Measurements from ENCODE around the gene HBQ1. TPM values are rescaled to one million over a fixed set of nuclear protein-coding genes. Genes with fewer than 3 reads are reported as not detected.
"Not testable (repeated sequence)": the region's sequence is repeated elsewhere in the genome, so short reads cannot be mapped to it uniquely, and the experiment has no call there.

Gene HBQ1
- total and polyA plus RNA-seq, 4 donors, result 50.9 TPM; not detected in 3

GRCh38 chr16:149024-149660 lies 31.1 kb upstream of the HBQ1 start:
- H3K9ac ChIP-seq (ENCODE audit: low read depth in 1 of 2, low read length in 2 of 2), result no peak overlapping the region
- no peaks in the 10 kb centered on the region for H3K27me3 ChIP-seq (ENCODE audit: control insufficient read depth in 4 of 4, insufficient read depth in 4 of 4, low read length in 3 of 4)
- no peak for TF ChIP-seq FOXA1 (IDR thresholded peaks at IDR 0.05)
- TF ChIP-seq RXRA (IDR thresholded peaks at IDR 0.05), result no peak
- TF ChIP-seq TAF1 (conservative IDR thresholded peaks at IDR 0.05), result no peak
- TF ChIP-seq REST (IDR thresholded peaks at IDR 0.05), result no peak
- TF ChIP-seq NR2F2 (IDR thresholded peaks at IDR 0.05), result no peak
- no peak for TF ChIP-seq JUND (IDR thresholded peaks at IDR 0.05)
- TF ChIP-seq FOXA2 (IDR thresholded peaks at IDR 0.05), result no peak
- no peak for TF ChIP-seq RAD21 (IDR thresholded peaks at IDR 0.05)
- TF ChIP-seq HNF4G (IDR thresholded peaks at IDR 0.05), result no peak
- TF ChIP-seq SP1 (IDR thresholded peaks at IDR 0.05), result no peak
- TF ChIP-seq, protein P1, sequence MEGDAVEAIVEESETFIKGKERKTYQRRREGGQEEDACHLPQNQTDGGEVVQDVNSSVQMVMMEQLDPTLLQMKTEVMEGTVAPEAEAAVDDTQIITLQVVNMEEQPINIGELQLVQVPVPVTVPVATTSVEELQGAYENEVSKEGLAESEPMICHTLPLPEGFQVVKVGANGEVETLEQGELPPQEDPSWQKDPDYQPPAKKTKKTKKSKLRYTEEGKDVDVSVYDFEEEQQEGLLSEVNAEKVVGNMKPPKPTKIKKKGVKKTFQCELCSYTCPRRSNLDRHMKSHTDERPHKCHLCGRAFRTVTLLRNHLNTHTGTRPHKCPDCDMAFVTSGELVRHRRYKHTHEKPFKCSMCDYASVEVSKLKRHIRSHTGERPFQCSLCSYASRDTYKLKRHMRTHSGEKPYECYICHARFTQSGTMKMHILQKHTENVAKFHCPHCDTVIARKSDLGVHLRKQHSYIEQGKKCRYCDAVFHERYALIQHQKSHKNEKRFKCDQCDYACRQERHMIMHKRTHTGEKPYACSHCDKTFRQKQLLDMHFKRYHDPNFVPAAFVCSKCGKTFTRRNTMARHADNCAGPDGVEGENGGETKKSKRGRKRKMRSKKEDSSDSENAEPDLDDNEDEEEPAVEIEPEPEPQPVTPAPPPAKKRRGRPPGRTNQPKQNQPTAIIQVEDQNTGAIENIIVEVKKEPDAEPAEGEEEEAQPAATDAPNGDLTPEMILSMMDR (IDR thresholded peaks at IDR 0.05; ENCODE audit: low read depth, low read length, missing input control), result no peak
- no peak overlapping the region for H3K4me3 ChIP-seq (ENCODE audit: low read depth in 1 of 3, low read length in 3 of 3)
- peaks cover 0 to under 1% (median under 1%) of the 10 kb centered on the region in 4 donors for H3K4me1 ChIP-seq (ENCODE audit: control insufficient read depth in 4 of 4, insufficient read depth in 4 of 4, low read length in 3 of 4)
- no peaks in the 10 kb centered on the region for H3K9me3 ChIP-seq (ENCODE audit: control insufficient read depth in 4 of 4, low read length in 3 of 4)
- no peaks in the 10 kb centered on the region for H3K36me3 ChIP-seq (ENCODE audit: control insufficient read depth in 4 of 4, insufficient read depth in 3 of 4, low read depth in 1 of 4, low read length in 3 of 4)
- H3K27ac ChIP-seq (ENCODE audit: low read depth in 1 of 2, low read length in 2 of 2), result no peak overlapping the region
- WGBS, result 44% methylated on average over 9 of the region's 9 CpGs
- DNase-seq (ENCODE audit: low spot score), result no peak

DNA sequence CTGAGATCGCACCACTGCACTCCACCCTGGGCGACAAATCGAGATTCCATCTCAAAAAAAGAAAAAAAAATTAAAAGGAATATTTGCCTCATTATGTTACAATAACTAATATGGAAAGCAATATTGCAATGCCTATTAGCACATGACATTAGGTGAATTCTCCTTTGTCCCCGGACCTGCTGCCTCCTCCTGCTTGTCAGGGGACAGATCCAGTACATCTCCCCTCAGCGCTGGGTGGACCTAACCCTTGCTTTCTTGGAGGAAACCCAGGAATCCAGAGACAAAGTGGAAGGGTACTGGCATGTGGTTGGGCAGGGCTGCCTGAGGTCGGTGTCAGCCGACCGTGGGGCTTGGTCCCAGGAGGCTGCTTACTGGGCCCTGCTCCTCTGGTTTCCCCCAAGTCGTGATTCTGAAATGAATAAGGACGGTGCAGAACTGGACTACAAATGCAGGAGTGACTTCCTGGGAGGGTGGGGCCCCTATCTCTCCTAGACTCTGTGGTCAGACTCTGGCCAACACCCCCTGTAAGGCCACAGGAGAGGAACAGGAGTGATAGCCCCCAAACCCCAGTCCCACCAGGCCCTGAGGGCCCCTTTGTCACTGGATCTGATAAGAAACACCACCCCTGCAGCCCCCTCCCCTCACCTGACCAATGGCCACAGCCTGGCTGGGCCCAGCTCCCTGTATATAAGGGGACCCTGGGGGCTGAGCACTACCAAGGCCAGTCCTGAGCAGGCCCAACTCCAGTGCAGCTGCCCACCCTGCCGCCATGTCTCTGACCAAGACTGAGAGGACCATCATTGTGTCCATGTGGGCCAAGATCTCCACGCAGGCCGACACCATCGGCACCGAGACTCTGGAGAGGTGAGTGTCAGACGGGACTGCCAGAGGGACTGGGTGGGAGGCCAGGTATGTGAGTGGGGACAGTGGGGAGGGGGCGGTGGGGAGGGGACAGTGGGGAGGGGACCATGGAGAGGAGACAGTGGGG lies 27.8 kb upstream of the HBQ1 start, which contains the start of gene HBZ:
Gene HBZ (plus strand): TSS at position 504 of the 988 bp plus-strand sequence. CDS start 266 bp downstream, at position 770.
- Histone ChIP-seq H3K9me3 (ENCODE audit: control insufficient read depth in 4 of 4, low read length in 3 of 4) (no peaks in the 10 kb centered on the region), H3K4me1 (ENCODE audit: control insufficient read depth in 4 of 4, insufficient read depth in 4 of 4, low read length in 3 of 4) (peaks cover 0 to 9% (median 5%) of the 10 kb centered on the region in 4 donors), H3K36me3 (ENCODE audit: control insufficient read depth in 4 of 4, insufficient read depth in 3 of 4, low read depth in 1 of 4, low read length in 3 of 4) (no peaks in the 10 kb centered on the region), H3K9ac (ENCODE audit: low read depth in 1 of 2, low read length in 2 of 2) (no peak within 1 kb of the TSS), H3K27me3 (ENCODE audit: control insufficient read depth in 4 of 4, insufficient read depth in 4 of 4, low read length in 3 of 4) (peaks cover 0 to 2% (median 0%) of the 10 kb centered on the region in 4 donors), H3K4me3 (ENCODE audit: low read depth in 1 of 3, low read length in 3 of 3) (no peak within 1 kb of the TSS), H3K27ac (ENCODE audit: low read depth in 1 of 2, low read length in 2 of 2) (no peak within 1 kb of the TSS)
- WGBS, result 84% methylated on average over 17 of the region's 17 CpGs
- no peak for DNase-seq (ENCODE audit: low spot score)
- TF ChIP-seq FOXA1 (IDR thresholded peaks at IDR 0.05), result no peak
- TF ChIP-seq YY1 (IDR thresholded peaks at IDR 0.05), result no peak

DNA sequence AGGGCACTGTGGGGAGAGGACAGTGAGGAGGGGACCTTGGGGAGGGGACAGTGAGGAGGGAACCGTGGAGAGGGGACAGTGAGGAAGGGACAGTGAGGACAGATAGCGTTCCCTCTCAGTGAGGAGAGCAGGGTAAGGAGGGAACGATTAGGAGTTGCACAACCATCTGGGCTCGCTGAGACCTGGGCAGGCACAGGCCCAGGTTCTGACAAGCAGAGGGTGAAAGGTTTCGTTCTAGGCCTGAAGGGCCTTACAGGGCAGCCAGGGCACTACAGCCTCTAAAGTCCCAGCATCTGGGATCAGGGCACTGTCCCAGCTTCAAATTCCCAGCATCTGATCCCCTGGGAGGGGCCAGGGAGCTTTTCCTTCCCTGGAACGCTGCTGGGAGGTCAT lies 27.1 kb upstream of the HBQ1 start:
- not testable (repeated sequence) for H3K27me3 ChIP-seq (ENCODE audit: control insufficient read depth in 4 of 4, insufficient read depth in 4 of 4, low read length in 3 of 4); H3K36me3 ChIP-seq (ENCODE audit: control insufficient read depth in 4 of 4, insufficient read depth in 3 of 4, low read depth in 1 of 4, low read length in 3 of 4); H3K9ac ChIP-seq (ENCODE audit: low read depth in 1 of 2, low read length in 2 of 2); H3K4me3 ChIP-seq (ENCODE audit: low read depth in 1 of 3, low read length in 3 of 3); H3K4me1 ChIP-seq (ENCODE audit: control insufficient read depth in 4 of 4, insufficient read depth in 4 of 4, low read length in 3 of 4); DNase-seq (ENCODE audit: low spot score); H3K27ac ChIP-seq (ENCODE audit: low read depth in 1 of 2, low read length in 2 of 2); H3K9me3 ChIP-seq (ENCODE audit: control insufficient read depth in 4 of 4, low read length in 3 of 4)
- 31% methylated on average over 4 of the region's 6 CpGs for WGBS

- H3K4me1 ChIP-seq (ENCODE audit: control insufficient read depth in 4 of 4, insufficient read depth in 4 of 4, low read length in 3 of 4); H3K27me3 ChIP-seq (ENCODE audit: control insufficient read depth in 4 of 4, insufficient read depth in 4 of 4, low read length in 3 of 4); H3K27ac ChIP-seq (ENCODE audit: low read depth in 1 of 2, low read length in 2 of 2); H3K4me3 ChIP-seq (ENCODE audit: low read depth in 1 of 3, low read length in 3 of 3); H3K36me3 ChIP-seq (ENCODE audit: control insufficient read depth in 4 of 4, insufficient read depth in 3 of 4, low read depth in 1 of 4, low read length in 3 of 4); H3K9ac ChIP-seq (ENCODE audit: low read depth in 1 of 2, low read length in 2 of 2); DNase-seq (ENCODE audit: low spot score); H3K9me3 ChIP-seq (ENCODE audit: control insufficient read depth in 4 of 4, low read length in 3 of 4): not testable (repeated sequence)
- no CpG with 5 or more reads among the region's 74 CpGs for WGBS
Observed at GRCh38 chr16:153550-154216, 26.6 kb upstream of the HBQ1 start.

Data from liver (tissue), 9 donors.